GM12865 (cell line): ENCODE data around the gene APOL5.
"Not testable (repeated sequence)": the region's sequence is repeated elsewhere in the genome, so short reads cannot be mapped to it uniquely, and the experiment has no call there.

Experiments
- DNase-seq: peaks from one replicate; pipeline ENCODE4 v3.0.0; 2010; ENCODE audit warnings: low read depth
- H3K4me3 ChIP-seq: 2 replicates; pipeline ENCODE4 v1.5.1; 2011; ENCODE audit warnings: mild to moderate bottlenecking, low read depth, low read length, control low read depth
- CTCF ChIP-seq: IDR thresholded peaks from 2 replicates; pipeline ENCODE4 v1.5.1; 2011; ENCODE audit warnings: low read length, control low read depth, low read depth, inconsistent platforms; ENCODE audit not compliant: insufficient read depth; ENCODE audit errors: missing control alignments

Gene APOL5

DNA sequence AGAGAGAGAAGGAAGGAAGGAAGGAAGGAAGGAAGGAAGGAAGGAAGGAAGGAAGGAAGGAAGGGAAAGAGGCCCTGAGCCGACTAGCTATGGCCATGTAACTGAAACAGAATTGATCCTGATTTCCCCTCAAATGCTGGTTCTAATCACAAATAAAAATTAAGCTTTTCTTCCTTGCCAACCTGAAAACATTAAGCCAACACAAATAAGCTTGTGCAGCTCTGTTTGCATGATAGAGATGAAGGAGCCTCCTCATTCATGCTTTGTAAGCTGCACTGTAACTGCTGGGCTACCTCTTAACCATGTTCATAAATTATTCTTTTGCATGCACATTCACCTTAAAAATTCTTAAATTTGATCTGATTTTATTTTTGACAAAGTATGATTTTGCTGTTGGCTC lies 27.7 kb upstream of the APOL5 start:
- DNase-seq, result no peak
- no peak for TF ChIP-seq CTCF
- no peak overlapping the region for H3K4me3 ChIP-seq

DNA sequence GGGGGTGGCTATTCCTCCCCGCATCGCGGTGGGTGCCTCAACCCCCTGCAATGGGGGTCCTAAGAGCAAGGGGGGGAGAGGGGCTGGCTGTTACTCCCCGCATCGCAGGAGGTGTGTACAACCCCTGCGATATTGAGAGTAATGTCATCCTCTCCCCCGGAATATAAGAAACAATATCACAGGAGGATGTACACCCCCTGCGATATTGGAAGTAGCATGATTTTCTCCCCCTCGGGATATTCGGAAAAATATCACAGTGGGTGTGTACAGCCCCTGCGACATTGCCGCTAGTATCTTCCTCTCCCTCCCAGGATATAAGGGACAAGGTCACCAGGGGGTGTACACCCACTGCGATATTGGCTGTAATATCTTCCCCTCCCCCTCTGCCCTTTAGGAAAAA lies 22.5 kb upstream of the APOL5 start:
- H3K4me3 ChIP-seq, result no peak overlapping the region
- DNase-seq, result no peak
- TF ChIP-seq CTCF, result no peak

- TF ChIP-seq CTCF, result no peak
- DNase-seq, result no peak
These were observed 20.5 kb upstream of the APOL5 start for GRCh38 chr22:35697142-35697541.

GRCh38 chr22:35699852-35700251 lies 17.8 kb upstream of the APOL5 start:
- not testable (repeated sequence) for H3K4me3 ChIP-seq, DNase-seq

More at GRCh38 chr22:35697142-35697541, 20.5 kb upstream of the APOL5 start:
- H3K4me3 ChIP-seq, result no peak overlapping the region

DNA sequence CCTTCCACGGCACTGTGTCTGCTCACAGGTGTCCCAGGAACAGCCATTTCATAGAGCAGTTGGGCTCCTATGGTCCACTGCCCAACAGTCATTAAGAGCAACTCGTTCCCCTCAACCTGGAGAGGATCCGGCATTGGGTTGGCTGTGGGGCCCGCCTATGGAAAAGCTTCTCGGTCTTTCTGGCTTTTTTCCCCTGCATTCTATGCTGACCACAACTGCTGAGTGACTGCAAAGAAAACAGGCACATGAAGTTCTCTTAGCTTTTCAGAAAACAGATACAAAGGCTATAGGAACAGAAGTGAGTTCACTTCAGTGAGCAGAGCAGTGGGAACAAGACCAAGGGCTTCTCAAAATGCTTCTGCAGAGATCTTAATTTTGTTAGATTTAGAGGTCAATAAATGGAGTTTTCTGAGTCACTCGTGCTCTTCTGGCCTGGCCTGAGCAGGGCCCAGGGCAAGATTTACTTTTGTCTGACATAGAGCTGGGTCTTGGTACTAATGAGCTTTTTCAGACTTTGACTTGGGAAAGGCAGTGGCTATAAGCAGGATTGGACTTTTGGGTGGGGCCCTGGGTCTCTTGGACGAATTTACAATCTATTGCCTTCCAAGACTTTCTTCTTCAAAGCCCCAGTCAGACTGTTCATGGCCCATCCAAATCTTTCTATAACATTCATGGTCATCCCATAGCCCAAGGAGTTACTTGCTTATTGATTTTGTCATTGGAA lies 13.6 kb upstream of the APOL5 start:
- no peak for DNase-seq

DNA sequence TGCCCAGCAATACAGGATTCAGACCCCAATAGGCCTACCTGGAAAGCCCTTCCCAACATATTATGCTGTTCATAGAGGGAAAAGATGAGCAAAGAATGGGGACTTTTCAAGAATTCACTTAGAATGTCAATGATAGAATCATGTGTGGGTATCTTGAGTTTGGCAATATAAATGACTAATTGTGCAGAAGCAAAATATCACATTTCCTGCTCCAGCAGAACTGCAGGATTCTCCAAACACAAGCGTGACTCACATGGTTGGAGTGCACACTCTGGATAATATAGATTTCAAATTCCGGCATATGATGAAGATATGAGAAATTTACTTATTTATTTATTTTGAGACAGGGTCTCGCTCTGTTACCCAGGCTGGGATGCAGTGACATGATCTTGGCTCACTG lies 12.5 kb upstream of the APOL5 start:
- no peak for DNase-seq
- TF ChIP-seq CTCF, result no peak
- no peak overlapping the region for H3K4me3 ChIP-seq

More for the DNA sequence above, 13.6 kb upstream of the APOL5 start:
- no peak for TF ChIP-seq CTCF
- H3K4me3 ChIP-seq, result no peak overlapping the region

DNA sequence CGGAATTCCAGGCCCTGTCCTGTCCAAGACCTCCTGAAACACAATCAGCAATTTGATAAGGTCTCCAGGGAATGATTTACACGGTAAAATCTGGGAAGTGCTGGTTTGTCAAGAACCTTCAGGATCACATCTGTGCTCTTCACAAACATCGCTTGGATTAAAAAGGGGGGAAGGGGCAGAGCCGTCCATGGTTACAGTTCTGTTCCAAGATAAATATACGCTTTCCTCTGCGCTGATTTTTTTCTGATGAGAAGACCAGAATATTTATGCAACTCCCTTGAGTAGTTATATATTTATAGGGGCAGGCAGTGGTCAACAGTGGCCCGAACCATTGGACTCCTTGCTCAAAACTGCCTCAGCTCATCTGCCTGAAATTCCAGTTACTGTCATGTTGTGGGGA lies 9.2 kb upstream of the APOL5 start:
- TF ChIP-seq CTCF, result no peak
- no peak overlapping the region for H3K4me3 ChIP-seq
- no peak for DNase-seq
